Osteocyte (in vitro differentiated cells): Measurements from ENCODE around the gene SLF1. TPM values are rescaled to one million over a fixed set of nuclear protein-coding genes. Genes with fewer than 3 reads are reported as not detected.

Experiments used
- DNase-seq: peaks from one replicate; pipeline ENCODE4 v3.0.0; 2021; ENCODE audit warnings: mixed read lengths; ENCODE audit not compliant: unreplicated experiment; ENCODE audit errors: extremely low spot score
- H3K27ac Mint-ChIP-seq: one replicate; pipeline ENCODE4 v1.8.0; 2021; ENCODE audit warnings: mild to moderate bottlenecking, mixed read lengths; ENCODE audit not compliant: unreplicated experiment
- H3K27me3 Mint-ChIP-seq: one replicate; pipeline ENCODE4 v1.8.0; 2021; ENCODE audit warnings: mixed read lengths; ENCODE audit not compliant: unreplicated experiment
- H3K36me3 Mint-ChIP-seq: one replicate; pipeline ENCODE4 v1.8.0; 2021; ENCODE audit warnings: mixed read lengths; ENCODE audit not compliant: unreplicated experiment
- H3K4me1 Mint-ChIP-seq: one replicate; pipeline ENCODE4 v1.8.0; 2021; ENCODE audit warnings: mixed read lengths; ENCODE audit not compliant: unreplicated experiment
- H3K4me3 Mint-ChIP-seq: one replicate; pipeline ENCODE4 v1.8.0; 2021; ENCODE audit warnings: mild to moderate bottlenecking, moderate library complexity, mixed read lengths; ENCODE audit not compliant: unreplicated experiment
- H3K9me3 Mint-ChIP-seq: one replicate; pipeline ENCODE4 v1.8.0; 2021; ENCODE audit warnings: mixed read lengths; ENCODE audit not compliant: unreplicated experiment
- CTCF ChIP-seq: fragments of 200-600 bp; sonication (generic); IDR thresholded peaks from 2 replicates; pipeline ENCODE4 v1.5.0; 2021; ENCODE audit warnings: antibody characterized with exemption, mild to moderate bottlenecking, moderate library complexity
- total RNA-seq: library from RNA; stranded (reverse); gene quantifications from 2 replicates; pipeline ENCODE4 v1.2.1, GENCODE V29; 2021

Gene SLF1
- total RNA-seq, 1 donor from 2014 or later, result 4.6 TPM

GRCh38 chr5:94693845-94694370 lies 75.4 kb downstream of the SLF1 start:
- Mint-ChIP-seq H3K4me3 (no peak overlapping the region), H3K4me1 (peaks cover 16% of the 10 kb centered on the region)

GRCh38 chr5:94694671-94695070 lies 76.2 kb downstream of the SLF1 start:
- Mint-ChIP-seq H3K36me3 (no peaks in the 10 kb centered on the region), H3K4me1 (peaks cover 16% of the 10 kb centered on the region), H3K9me3 (no peaks in the 10 kb centered on the region), H3K27me3 (no peaks in the 10 kb centered on the region), H3K4me3 (no peak overlapping the region), H3K27ac (no peak overlapping the region)
- DNase-seq, result no peak
- TF ChIP-seq CTCF, result no peak

More at GRCh38 chr5:94693845-94694370, 75.4 kb downstream of the SLF1 start:
- Mint-ChIP-seq H3K27ac (no peak overlapping the region), H3K9me3 (no peaks in the 10 kb centered on the region), H3K36me3 (no peaks in the 10 kb centered on the region), H3K27me3 (no peaks in the 10 kb centered on the region)
- DNase-seq, result no peak
- TF ChIP-seq CTCF, result no peak

GRCh38 chr5:94698197-94698596 lies 79.7 kb downstream of the SLF1 start:
- H3K4me1 Mint-ChIP-seq, result peaks cover 7% of the 10 kb centered on the region
- H3K36me3 Mint-ChIP-seq, result no peaks in the 10 kb centered on the region
- H3K4me3 Mint-ChIP-seq, result no peak overlapping the region
- H3K27ac Mint-ChIP-seq, result no peak overlapping the region
- no peak for TF ChIP-seq CTCF
- H3K27me3 Mint-ChIP-seq, result no peaks in the 10 kb centered on the region
- no peak for DNase-seq
- H3K9me3 Mint-ChIP-seq, result no peaks in the 10 kb centered on the region

GRCh38 chr5:94699562-94699961 lies 81.1 kb downstream of the SLF1 start:
- Mint-ChIP-seq H3K27ac (no peak overlapping the region), H3K4me3 (no peak overlapping the region), H3K36me3 (no peaks in the 10 kb centered on the region), H3K4me1 (peaks cover 2% of the 10 kb centered on the region), H3K9me3 (no peaks in the 10 kb centered on the region), H3K27me3 (no peaks in the 10 kb centered on the region)
- DNase-seq, result no peak
- TF ChIP-seq CTCF, result no peak

- Mint-ChIP-seq H3K27ac (no peak overlapping the region), H3K9me3 (no peaks in the 10 kb centered on the region), H3K27me3 (no peaks in the 10 kb centered on the region), H3K4me1 (peaks cover 8% of the 10 kb centered on the region), H3K36me3 (no peaks in the 10 kb centered on the region), H3K4me3 (no peak overlapping the region)
- no peak for TF ChIP-seq CTCF
- DNase-seq, result no peak
Measured at GRCh38 chr5:94700592-94700991, 82.1 kb downstream of the SLF1 start.
